SK-N-MC (cell line): ENCODE results near the gene KCNC3.
"Not testable (repeated sequence)": the region's sequence is repeated elsewhere in the genome, so short reads cannot be mapped to it uniquely, and the experiment has no call there.

Source experiments
- DNase-seq: peaks from one replicate; pipeline ENCODE4 v3.0.0-alpha.2; 2011; ENCODE audit warnings: low read depth, low spot score
- H3K27ac ChIP-seq: fragments of 200-600 bp; sonication (generic); 2 replicates; pipeline ENCODE4 v1.5.1; 2016; ENCODE audit warnings: mixed run types
- H3K36me3 ChIP-seq: fragments of 200-600 bp; sonication (generic); 2 replicates; pipeline ENCODE4 v1.6.1; 2017; ENCODE audit warnings: antibody characterized with exemption, low read length, mixed read lengths; ENCODE audit not compliant: insufficient read depth
- H3K4me3 ChIP-seq: fragments of 200-600 bp; sonication (generic); 2 replicates; pipeline ENCODE4 v1.5.1; 2016
- H3K9ac ChIP-seq: fragments of 200-600 bp; sonication (generic); 2 replicates; pipeline ENCODE4 v1.8.0; 2017; ENCODE audit warnings: mixed run types, mixed read lengths; ENCODE audit not compliant: insufficient read length
- H3K9me3 ChIP-seq: fragments of 200-600 bp; sonication (generic); 2 replicates; pipeline ENCODE4 v1.6.1; 2017; ENCODE audit warnings: low read depth, mild to moderate bottlenecking, antibody characterized with exemption, low read length, moderate library complexity, mixed read lengths
- EZH2 ChIP-seq: fragments of 200-600 bp; sonication (generic); IDR thresholded peaks from one replicate; pipeline ENCODE4 v1.6.1; 2017; ENCODE audit warnings: antibody characterized with exemption
- FOXP2 ChIP-seq: optimal IDR thresholded peaks from 2 replicates; pipeline ENCODE3; 2011; ENCODE audit warnings: mild to moderate bottlenecking, moderate library complexity; ENCODE audit not compliant: insufficient read depth; ENCODE audit errors: extremely low read length, control extremely low read depth
- POLR2AphosphoS5 ChIP-seq: IDR thresholded peaks from 2 replicates; pipeline ENCODE4 v1.6.1; 2012; ENCODE audit warnings: mild to moderate bottlenecking, low read depth, low read length, borderline replicate concordance

Gene KCNC3

DNA sequence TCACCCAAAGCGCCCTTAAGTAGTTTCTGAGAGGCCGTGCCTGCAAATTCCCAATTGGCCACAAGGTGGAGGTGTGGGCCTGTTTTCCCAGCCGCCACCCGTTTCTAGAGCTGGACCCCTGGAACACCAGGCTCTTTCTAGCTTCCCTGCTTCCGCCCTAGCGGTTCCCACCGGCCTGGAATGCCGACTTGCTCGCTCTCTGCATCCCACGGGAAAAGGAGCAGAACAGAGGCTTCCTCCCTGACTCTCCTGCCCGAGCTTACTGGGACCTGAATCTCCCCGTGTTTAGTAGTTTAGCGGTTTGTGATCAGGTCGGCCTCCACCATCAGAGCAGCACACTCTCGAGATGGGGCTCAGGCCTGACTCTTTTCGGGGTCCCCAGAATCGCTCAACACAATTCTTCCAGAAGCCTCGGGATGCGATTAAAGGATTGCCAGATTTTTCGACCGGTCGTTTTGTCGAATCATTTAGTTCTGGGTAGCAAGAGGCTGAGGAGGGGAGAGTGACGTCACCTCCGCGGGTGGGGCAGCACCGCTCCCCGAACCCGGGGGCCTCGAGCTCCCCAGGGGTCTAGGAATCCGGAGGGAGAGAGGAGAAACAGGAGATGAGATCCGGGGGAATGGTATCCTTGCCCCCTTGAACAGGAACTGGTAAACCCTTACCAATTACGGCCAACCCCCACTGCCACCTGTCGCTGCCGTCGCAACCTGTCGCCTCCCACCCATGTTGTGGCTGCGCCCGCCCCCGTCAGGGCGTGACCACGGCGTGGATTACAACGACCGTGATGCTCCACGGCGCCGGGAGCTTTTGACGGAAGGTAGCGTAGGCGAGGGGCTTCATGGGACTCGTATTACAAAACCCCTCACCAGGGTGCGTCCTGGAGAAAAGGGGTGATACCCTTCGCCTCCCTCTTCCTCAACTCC, 28.3 kb upstream of the KCNC3 start:
- peak overlapping the region; percentile 61; the same call in 1 of the 2 replicates for H3K27ac ChIP-seq
- TF ChIP-seq EZH2 (no peak), POLR2AphosphoS5 (peak; percentile 32; the same call in 1 of the 2 replicates), FOXP2 (no peak)
- no peaks in the 10 kb centered on the region for H3K36me3 ChIP-seq
- no peak overlapping the region for H3K9ac ChIP-seq
- H3K9me3 ChIP-seq = no peaks in the 10 kb centered on the region
- peak overlapping the region; percentile 75 for H3K4me3 ChIP-seq
- DNase-seq = no peak

DNA sequence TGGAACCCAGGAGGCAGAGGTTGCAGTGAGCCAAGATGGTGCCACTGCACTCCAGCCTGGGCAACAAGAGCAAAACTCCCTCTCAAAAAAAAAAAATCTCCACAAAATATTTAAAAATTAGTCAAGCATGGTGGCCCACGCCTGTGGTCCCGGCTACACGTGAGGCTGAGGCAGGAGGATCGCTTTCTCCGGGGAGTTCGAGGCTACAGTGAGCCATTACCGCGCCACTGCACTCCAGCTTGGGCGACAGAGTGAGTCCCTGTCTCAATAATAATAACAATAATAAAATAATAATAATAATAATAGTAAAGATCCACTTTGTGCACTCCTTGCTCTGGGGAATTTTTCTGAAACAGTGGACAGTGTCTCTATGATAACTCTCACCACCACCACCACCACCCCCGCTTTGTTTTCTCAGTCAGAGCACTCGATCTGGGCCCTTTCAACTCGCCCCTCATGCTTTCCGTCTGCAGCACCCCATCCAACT, 27.6 kb upstream of the KCNC3 start:
- TF ChIP-seq EZH2 (no peak), FOXP2 (no peak), POLR2AphosphoS5 (no peak)
- Histone ChIP-seq H3K36me3 (no peaks in the 10 kb centered on the region), H3K4me3 (no peak overlapping the region), H3K9ac (no peak overlapping the region), H3K27ac (no peak overlapping the region), H3K9me3 (no peaks in the 10 kb centered on the region)
- no peak for DNase-seq

DNA sequence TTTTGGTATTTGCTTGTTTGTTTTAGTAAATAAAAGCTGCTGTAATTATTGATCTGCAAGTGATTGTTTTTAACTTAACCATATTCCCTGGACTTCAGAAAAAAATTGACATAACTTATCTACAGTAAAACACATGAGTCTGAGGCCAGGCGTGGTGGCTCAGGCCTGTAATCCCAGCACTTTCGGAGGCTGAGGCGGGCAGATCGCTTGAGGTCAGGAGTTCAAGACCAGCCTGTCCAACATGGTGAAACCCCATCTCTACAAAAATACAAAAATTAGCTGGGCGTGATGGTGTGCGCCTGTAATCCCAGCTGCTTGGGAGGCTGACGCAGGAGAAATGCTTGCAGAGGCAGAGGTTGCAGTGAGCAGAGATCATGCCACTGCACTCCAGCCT, 24.3 kb upstream of the KCNC3 start:
- not testable (repeated sequence) for H3K9me3 ChIP-seq, H3K4me3 ChIP-seq, H3K36me3 ChIP-seq, DNase-seq, H3K9ac ChIP-seq, H3K27ac ChIP-seq

DNA sequence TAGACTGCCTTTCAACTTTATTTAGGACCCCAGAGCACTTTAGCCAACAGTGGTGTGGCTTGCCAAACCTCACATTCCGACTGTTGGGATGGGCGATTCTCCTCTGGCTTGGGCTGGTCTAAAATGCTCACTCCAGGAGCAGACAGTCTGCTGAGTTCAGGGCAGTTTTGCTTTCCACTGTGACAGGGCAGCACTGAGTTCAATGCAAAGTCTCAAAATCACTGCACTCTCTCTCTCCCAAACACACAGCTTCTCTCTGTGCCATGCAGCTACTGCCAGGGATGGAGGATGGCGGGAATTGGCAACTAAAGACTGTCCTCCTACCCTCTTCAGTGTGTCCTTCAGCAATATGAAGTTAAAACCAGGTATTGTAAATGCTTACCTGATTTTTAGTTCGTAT, 23.1 kb upstream of the KCNC3 start:
- TF ChIP-seq POLR2AphosphoS5 (no peak), EZH2 (no peak)
- H3K4me3 ChIP-seq = no peak overlapping the region
- H3K9ac ChIP-seq = no peak overlapping the region
- no peaks in the 10 kb centered on the region for H3K36me3 ChIP-seq
- no peak overlapping the region for H3K27ac ChIP-seq
- H3K9me3 ChIP-seq = no peaks in the 10 kb centered on the region
- no peak for DNase-seq

DNA sequence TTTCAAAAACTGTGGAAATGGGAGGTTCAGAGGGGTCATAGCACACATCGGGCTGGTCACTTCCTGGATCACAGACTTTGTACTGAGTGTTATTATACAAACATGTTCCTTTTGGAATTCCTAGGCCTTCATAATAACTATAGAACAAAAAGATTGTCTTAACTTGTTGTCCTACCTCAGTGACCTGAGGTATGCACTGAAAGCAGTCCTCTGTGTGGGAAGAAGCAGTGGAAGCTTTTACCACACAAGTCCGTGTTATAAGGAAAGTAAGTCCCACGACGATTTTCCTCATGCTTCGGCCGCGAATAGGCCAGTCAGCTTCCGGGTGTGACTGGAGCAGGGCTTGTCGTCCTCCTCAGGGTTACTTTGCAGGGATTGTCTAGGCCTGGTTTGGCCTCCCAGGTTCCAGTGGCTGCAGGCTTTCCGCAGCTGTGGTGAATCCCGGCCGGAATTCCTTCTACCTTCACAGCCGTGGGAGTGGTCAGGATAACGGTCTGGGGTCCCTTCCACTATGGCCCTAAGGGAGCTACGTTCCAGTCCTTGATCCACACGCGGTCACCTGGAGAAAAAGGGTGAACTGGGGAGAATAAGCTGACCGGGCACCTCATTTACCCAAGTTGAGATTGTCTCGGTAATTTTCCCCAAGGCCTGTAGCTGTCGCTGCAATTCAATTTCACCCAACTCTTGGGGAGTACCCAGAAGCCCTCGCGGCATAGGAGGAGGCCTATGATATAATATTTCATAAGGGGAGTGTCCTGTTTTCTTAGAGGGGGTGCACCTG, 20.3 kb upstream of the KCNC3 start:
- no peak for TF ChIP-seq POLR2AphosphoS5
- no peak for TF ChIP-seq FOXP2
- no peak for TF ChIP-seq EZH2
- Histone ChIP-seq H3K36me3 (no peaks in the 10 kb centered on the region), H3K27ac (no peak overlapping the region), H3K9ac (no peak overlapping the region), H3K4me3 (no peak overlapping the region), H3K9me3 (no peaks in the 10 kb centered on the region)
- DNase-seq = no peak

DNA sequence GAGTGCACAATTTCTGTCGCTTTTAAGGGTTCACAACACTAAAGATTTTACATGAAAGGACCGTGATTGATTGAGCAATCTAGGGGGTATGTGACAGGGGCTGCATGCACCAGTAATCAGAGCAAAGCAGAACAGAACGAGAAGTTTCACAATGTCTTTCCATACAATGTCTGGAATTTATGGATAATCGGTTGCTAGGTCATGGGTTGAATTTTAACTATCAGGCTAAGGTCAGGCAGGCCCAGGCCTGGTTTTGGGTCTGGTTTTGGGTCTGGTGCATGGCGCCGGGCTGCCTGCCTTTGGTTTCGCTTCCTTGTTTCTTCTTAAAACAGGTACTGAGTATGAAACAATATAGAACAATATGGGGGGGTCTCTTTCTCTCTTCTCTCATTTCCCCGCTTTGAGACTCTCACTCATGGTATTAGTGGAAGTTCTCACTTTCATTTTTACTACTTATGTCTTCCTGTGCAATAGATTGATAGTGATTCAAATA, 18.0 kb upstream of the KCNC3 start:
- not testable (repeated sequence) for H3K9ac ChIP-seq, H3K9me3 ChIP-seq, H3K36me3 ChIP-seq, H3K27ac ChIP-seq, DNase-seq, H3K4me3 ChIP-seq

DNA sequence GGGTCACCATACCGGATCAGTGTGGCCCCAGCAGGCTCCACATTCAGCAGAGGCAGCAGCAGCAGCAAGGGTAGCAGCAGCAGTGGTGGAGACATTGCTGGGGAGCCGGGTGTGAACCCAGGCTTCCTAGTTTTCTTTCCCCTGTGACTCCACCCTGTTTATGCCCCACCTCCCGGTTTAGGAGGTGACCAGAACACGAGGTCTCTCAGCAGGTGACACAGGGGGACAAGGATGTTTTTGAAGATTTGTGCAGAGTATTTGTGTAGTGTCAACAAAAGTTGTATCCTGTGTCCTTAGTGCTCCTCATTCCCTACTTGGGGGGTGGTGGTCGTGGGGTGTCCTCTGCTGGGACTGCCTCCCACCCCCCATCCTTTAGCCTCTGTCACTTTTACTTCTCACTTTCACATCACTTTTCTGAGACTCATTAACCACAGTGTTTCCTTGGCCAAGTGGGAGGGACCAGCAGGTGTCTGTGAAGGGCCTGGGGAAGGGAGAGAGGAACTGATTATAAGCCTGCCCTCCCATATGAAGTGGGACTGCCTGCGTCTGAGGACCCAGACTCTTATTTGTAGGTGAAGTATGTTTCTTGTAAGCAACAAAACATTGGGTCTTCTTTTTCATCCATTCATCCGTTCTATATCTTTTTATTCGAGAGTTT, 15.6 kb upstream of the KCNC3 start:
- Histone ChIP-seq H3K4me3 (no peak overlapping the region), H3K9me3 (no peaks in the 10 kb centered on the region), H3K27ac (no peak overlapping the region), H3K36me3 (no peaks in the 10 kb centered on the region), H3K9ac (no peak overlapping the region)
- TF ChIP-seq POLR2AphosphoS5 = no peak
- TF ChIP-seq FOXP2 = no peak
- no peak for TF ChIP-seq EZH2
- DNase-seq = no peak

DNA sequence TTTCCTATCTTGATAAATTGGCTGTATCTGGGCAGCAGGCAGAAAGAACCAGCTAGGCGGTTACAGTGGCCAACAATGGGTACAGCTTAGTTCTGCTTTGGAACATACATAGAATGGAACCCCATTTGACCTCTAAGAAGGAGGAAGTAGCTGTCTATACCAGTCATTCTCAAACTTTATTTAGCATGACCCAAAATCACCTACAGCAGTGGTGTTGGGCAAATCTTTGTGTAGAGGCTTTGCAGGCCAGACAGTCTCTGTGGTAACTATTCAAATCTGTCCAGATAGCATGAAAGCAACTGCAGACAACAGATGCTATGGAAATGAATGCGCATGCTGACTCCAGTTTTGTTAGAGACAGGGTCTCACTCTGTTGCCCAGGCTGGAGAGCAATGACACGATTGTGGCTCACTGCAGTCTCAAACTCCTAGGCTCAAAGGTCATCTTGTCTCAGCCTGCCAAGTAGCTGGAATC, 12.0 kb upstream of the KCNC3 start:
- no peak overlapping the region for H3K4me3 ChIP-seq
- TF ChIP-seq EZH2 = no peak
- TF ChIP-seq POLR2AphosphoS5 = no peak
- no peak for TF ChIP-seq FOXP2
- H3K9ac ChIP-seq = no peak overlapping the region
- H3K27ac ChIP-seq = no peak overlapping the region
- DNase-seq = no peak
- no peaks in the 10 kb centered on the region for H3K9me3 ChIP-seq
- no peaks in the 10 kb centered on the region for H3K36me3 ChIP-seq
